Esophagus muscularis mucosa (tissue), 4 donors: Measurements from ENCODE around the gene PKN1. TPM values are rescaled to one million over a fixed set of nuclear protein-coding genes. Genes with fewer than 3 reads are reported as not detected.
A peak's percentile ranks its signal among the peaks of the same experiment; 100 is the strongest.

Source experiments
- DNase-seq: peaks from one replicate; pipeline ENCODE4 v3.0.0-alpha.2; 2017; ENCODE audit errors: extremely low spot score
- H3K27ac ChIP-seq, 4 donors: fragments of 200-600 bp; sonication (generic); replicated peaks in 1 of 4; 1 replicate in 3 of 4; 2 replicates in 1 of 4; pipeline ENCODE4 v1.5.1; 2016 to 2019; ENCODE audit warnings: mild to moderate bottlenecking in 1 of 4
- H3K27me3 ChIP-seq, 4 donors: fragments of 200-600 bp; sonication (generic); one replicate each; pipeline versions ENCODE4 v1.5.1 to v1.6.0; 2016 to 2019
- H3K36me3 ChIP-seq, 4 donors: fragments of 200-600 bp; sonication (generic); one replicate each; pipeline ENCODE4 v1.5.1; 2016 to 2019
- H3K4me1 ChIP-seq, 4 donors: fragments of 200-600 bp; sonication (generic); one replicate each; pipeline ENCODE4 v1.5.1; 2016 to 2019
- H3K4me3 ChIP-seq, 4 donors: fragments of 200-600 bp; sonication (generic); 1 replicate in 2 of 4; 2 replicates in 2 of 4; pipeline ENCODE4 v1.5.1; 2016 to 2019; ENCODE audit warnings: mild to moderate bottlenecking in 4 of 4, moderate library complexity in 1 of 4
- H3K9me3 ChIP-seq, 4 donors: fragments of 200-600 bp; sonication (generic); 1 replicate in 3 of 4; 2 replicates in 1 of 4; pipeline ENCODE4 v1.5.1; 2016 to 2019
- CTCF ChIP-seq, 3 experiments: fragments of 200-600 bp in 2 of 3; fragments of 450-650 bp in 1 of 3; sonication (generic) in 2 of 3; IDR thresholded peaks; one replicate each; pipeline ENCODE4 v1.5.1; 2017 to 2019; ENCODE audit warnings: antibody characterized with exemption in 3 of 3, mild to moderate bottlenecking in 2 of 3, moderate library complexity in 1 of 3
- EP300 ChIP-seq: sonication (generic); formaldehyde crosslinking; IDR thresholded peaks from one replicate; pipeline ENCODE4 v1.6.1; 2017; ENCODE audit warnings: antibody characterized with exemption
- POLR2A ChIP-seq: fragments of 450-650 bp; IDR thresholded peaks from one replicate; pipeline ENCODE4 v1.6.1; 2017; ENCODE audit warnings: antibody characterized with exemption, moderate library complexity, mild to moderate bottlenecking, low read depth
- POLR2AphosphoS5 ChIP-seq, 2 donors: sonication (generic); formaldehyde crosslinking; IDR thresholded peaks; one replicate each; pipeline ENCODE4 v1.6.1; 2017; ENCODE audit warnings: antibody characterized with exemption in 2 of 2
- WGBS: methylation state at CpG from one replicate; pipeline ENCODE4 v1.1.5; 2018; 5-methylcytosine and 5-hydroxymethylcytosine counted together
- intact Hi-C: fragments of 100-400 bp; cut with DNase I; formaldehyde crosslinking; loops from one replicate; pipeline ENCODE4 v1.15.1; 2023
- total RNA-seq, 4 donors: library from RNA; depleted of rRNA; stranded (reverse); fragments of >200 nt; gene quantifications; one replicate each; pipeline versions ENCODE4 v1.1.0 to v1.2.1, GENCODE V29; 2016

Gene PKN1
- total RNA-seq: 100 to 1,000 TPM; 120 to 233 (median 167) TPM

- WGBS: 8% methylated on average over 28 of the region's 85 CpGs
- Histone ChIP-seq H3K9me3 (no peaks in the 10 kb centered on the region), H3K27me3 (no peaks in the 10 kb centered on the region), H3K36me3 (peaks cover 0 to 15% (median 6%) of the 10 kb centered on the region in 4 donors), H3K4me3 (peak within 1 kb of the TSS; percentile 78 to 97 (median 92)), H3K27ac (peak within 1 kb of the TSS; percentile 87 to 94 (median 90)), H3K4me1 (peaks cover 38 to 61% (median 54%) of the 10 kb centered on the region in 4 donors)
- TF ChIP-seq EP300: no peak
- TF ChIP-seq POLR2AphosphoS5 (IDR thresholded peaks at IDR 0.05): no peak
- TF ChIP-seq POLR2A: no peak
- peak in 1 of 3 experiments; percentile 9 for TF ChIP-seq CTCF (IDR thresholded peaks at IDR 0.05)
- DNase-seq: no peak
- intact Hi-C loops: loop anchor here (2.0 to 5.0 kb wide), 2 partner anchors 14 to 39 kb away; partner anchors contain the start of gene DDX39A
These were observed at the start of gene PKN1 for GRCh38 chr19:14432791-14433553. Gene PKN1, plus strand, starts transcription at chr19:14433306. Its CDS starts 216 bp downstream, at chr19:14433522.

GRCh38 chr19:14383661-14384555 lies 49.2 kb upstream of the PKN1 start:
- WGBS: 29% methylated on average over 10 of the region's 10 CpGs
- Histone ChIP-seq H3K4me3 (peak overlapping the region; percentile 60 to 76 (median 72)), H3K9me3 (no peaks in the 10 kb centered on the region), H3K27me3 (no peaks in the 10 kb centered on the region), H3K4me1 (peaks cover 48 to 70% (median 67%) of the 10 kb centered on the region in 4 donors), H3K36me3 (peaks cover 0 to 8% (median 4%) of the 10 kb centered on the region in 4 donors), H3K27ac (peak overlapping the region; percentile 85 to 91 (median 86))
- intact Hi-C loops: no loop called here
- DNase-seq: no peak
- TF ChIP-seq POLR2A: no peak
- TF ChIP-seq EP300: no peak
- TF ChIP-seq CTCF (IDR thresholded peaks at IDR 0.05): no peak
- peak; percentile 49 to 64 for TF ChIP-seq POLR2AphosphoS5 (IDR thresholded peaks at IDR 0.05)

- H3K27ac ChIP-seq: peak overlapping the region; percentile 52 to 87 (median 86)
- no peak for TF ChIP-seq POLR2AphosphoS5 (IDR thresholded peaks at IDR 0.05)
- no peak for TF ChIP-seq EP300
- no peak for TF ChIP-seq POLR2A
- TF ChIP-seq CTCF (IDR thresholded peaks at IDR 0.05): no peak
- no peaks in the 10 kb centered on the region for H3K9me3 ChIP-seq
- H3K4me1 ChIP-seq: peaks cover 43 to 54% (median 51%) of the 10 kb centered on the region in 4 donors
- no peak for DNase-seq
- intact Hi-C loops: no loop called here
- WGBS: 74% methylated on average over 11 of the region's 11 CpGs
- H3K4me3 ChIP-seq: no peak overlapping the region
- H3K36me3 ChIP-seq: peaks cover 2 to 19% (median 9%) of the 10 kb centered on the region in 4 donors
- no peaks in the 10 kb centered on the region for H3K27me3 ChIP-seq
These were observed 47.6 kb upstream of the PKN1 start for GRCh38 chr19:14385492-14385891.

- no peaks in the 10 kb centered on the region for H3K9me3 ChIP-seq
- H3K4me1 ChIP-seq: peaks cover 0 to 5% (median 2%) of the 10 kb centered on the region in 4 donors
- 93% methylated on average over 5 of the region's 5 CpGs for WGBS
- H3K4me3 ChIP-seq: no peak overlapping the region
- TF ChIP-seq POLR2A: no peak
- no peak for TF ChIP-seq POLR2AphosphoS5 (IDR thresholded peaks at IDR 0.05)
- TF ChIP-seq EP300: no peak
- no peak for TF ChIP-seq CTCF (IDR thresholded peaks at IDR 0.05)
- H3K36me3 ChIP-seq: peaks cover 23 to 67% (median 57%) of the 10 kb centered on the region in 4 donors
- H3K27ac ChIP-seq: no peak overlapping the region
- no peaks in the 10 kb centered on the region for H3K27me3 ChIP-seq
- DNase-seq: no peak
- intact Hi-C loops: no loop called here
These were observed 42.6 kb upstream of the PKN1 start for GRCh38 chr19:14390548-14390947.
